Activated T-cell treated with anti-CD3 and anti-CD28 coated beads, Interleukin-2, amount 50 U/mL, for 24 hours (primary cell): ENCODE data around the gene WSCD2.

Source experiments
- DNase-seq: peaks from one replicate; pipeline ENCODE4 v3.0.0-alpha.2; 2020
- H3K27ac Mint-ChIP-seq: 2 replicates; pipeline ENCODE4 v1.8.0; 2020; ENCODE audit warnings: mild to moderate bottlenecking, mixed read lengths
- H3K27me3 Mint-ChIP-seq: 2 replicates; pipeline ENCODE4 v1.8.0; 2020; ENCODE audit warnings: mixed read lengths
- H3K36me3 Mint-ChIP-seq: 2 replicates; pipeline ENCODE4 v1.8.0; 2020; ENCODE audit warnings: low read depth, mixed read lengths
- H3K4me1 Mint-ChIP-seq: 2 replicates; pipeline ENCODE4 v1.8.0; 2020; ENCODE audit warnings: low read depth, mixed read lengths
- H3K4me3 Mint-ChIP-seq: 2 replicates; pipeline ENCODE4 v1.8.0; 2020; ENCODE audit warnings: mild to moderate bottlenecking, moderate library complexity, mixed read lengths
- H3K9me3 Mint-ChIP-seq: 2 replicates; pipeline ENCODE4 v1.8.0; 2020; ENCODE audit warnings: mixed read lengths

WSCD2 gene

DNA sequence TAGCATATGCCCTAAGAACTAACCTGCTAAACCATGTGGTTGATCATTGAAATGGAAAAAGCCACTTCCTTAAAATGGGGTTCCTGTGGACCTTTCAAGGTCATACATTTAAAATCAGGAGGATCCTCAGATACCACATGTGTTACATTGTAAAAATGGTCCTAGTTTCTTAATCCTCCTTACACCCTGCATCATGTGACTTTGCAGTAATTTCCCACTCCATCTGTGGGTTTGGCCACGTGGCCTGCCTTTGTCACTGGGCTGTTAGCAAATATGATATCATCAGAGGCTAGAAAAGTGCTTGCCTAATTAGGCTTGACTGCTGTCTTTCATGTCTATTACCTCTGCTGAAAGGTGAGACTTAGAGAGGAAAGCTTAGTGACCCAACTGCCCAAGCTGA, 139.3 kb downstream of the WSCD2 start:
- peaks cover 26% of the 10 kb centered on the region for H3K27me3 Mint-ChIP-seq
- no peaks in the 10 kb centered on the region for H3K4me1 Mint-ChIP-seq
- no peak for DNase-seq
- no peaks in the 10 kb centered on the region for H3K9me3 Mint-ChIP-seq
- no peak overlapping the region for H3K27ac Mint-ChIP-seq
- H3K4me3 Mint-ChIP-seq: no peak overlapping the region
- H3K36me3 Mint-ChIP-seq: no peaks in the 10 kb centered on the region

DNA sequence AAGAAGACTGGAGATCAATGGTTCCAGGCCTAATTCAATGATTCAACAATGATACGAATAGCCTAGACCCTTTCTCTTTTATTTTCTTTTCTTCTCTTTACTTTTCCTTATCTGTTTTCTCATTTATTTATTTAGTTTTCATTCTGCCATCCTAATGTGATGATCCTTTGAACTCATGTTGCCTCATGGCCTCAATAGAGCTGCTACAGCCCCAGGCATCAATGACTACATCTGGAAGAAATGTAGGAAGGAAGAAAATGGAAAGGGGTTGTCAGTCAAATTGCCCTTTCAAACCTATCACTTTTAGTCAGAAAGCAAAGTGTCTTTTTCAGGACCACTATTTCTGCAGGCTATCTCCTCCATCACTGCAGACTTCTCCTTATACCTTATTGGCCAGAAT, 140.1 kb downstream of the WSCD2 start:
- DNase-seq: no peak
- Mint-ChIP-seq H3K27me3 (peaks cover 26% of the 10 kb centered on the region), H3K9me3 (no peaks in the 10 kb centered on the region), H3K4me3 (no peak overlapping the region), H3K4me1 (no peaks in the 10 kb centered on the region), H3K36me3 (no peaks in the 10 kb centered on the region), H3K27ac (no peak overlapping the region)

DNA sequence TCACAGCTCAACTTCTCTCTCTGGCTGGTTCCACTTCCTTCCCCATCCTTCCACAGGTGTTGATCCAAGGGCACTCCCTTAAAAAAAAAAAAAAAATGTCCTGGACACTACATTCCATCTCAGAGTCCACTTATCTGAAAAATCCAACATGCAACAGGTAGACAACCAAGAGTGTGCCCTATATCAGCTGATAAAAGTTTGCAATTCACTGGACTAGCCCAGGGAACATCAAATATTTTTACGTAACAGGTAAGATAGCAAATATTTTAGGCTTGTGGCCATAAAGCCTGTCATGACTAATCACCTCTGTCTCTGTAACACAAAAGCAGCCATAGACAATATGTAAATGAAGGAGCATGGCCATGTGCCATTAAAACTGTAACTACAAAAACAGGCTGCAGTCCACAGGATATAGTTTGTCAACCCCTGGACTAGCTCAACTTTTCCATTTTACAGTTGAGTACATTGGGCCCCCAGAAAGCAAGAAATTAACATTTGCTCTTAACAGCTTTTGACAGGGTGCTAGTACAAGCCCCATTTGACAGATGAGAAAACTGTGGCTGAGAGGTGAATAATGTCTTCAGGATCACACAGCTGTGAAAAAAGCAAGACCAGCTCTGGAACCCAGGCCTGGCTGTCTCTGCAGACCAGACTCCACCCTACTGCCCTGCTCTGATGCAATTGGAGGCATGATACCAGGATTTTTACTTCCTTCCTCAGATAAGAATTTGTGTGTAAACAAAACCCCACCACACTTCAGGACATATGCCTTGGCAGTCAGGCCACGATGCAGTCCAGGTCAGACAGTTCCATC, 141.2 kb downstream of the WSCD2 start:
- Mint-ChIP-seq H3K4me1 (no peaks in the 10 kb centered on the region), H3K27ac (no peak overlapping the region), H3K9me3 (no peaks in the 10 kb centered on the region), H3K27me3 (peaks cover 22% of the 10 kb centered on the region), H3K4me3 (no peak overlapping the region), H3K36me3 (no peaks in the 10 kb centered on the region)
- DNase-seq: no peak

DNA sequence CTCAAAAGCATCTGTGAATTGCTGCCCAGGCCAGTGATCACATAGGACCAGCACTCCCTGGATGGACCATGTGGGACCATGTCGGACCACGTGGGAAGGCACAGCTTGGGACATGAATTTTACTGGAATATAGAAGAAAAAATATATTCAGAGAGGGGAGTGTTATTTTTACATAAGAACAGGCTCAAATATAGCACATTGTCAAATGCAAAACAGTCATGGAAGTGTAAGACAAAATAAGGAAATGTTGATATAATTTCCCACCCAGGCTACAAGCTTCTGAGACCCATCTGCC, 141.7 kb downstream of the WSCD2 start:
- Mint-ChIP-seq H3K9me3 (no peaks in the 10 kb centered on the region), H3K4me1 (no peaks in the 10 kb centered on the region), H3K27me3 (peaks cover 22% of the 10 kb centered on the region), H3K4me3 (no peak overlapping the region), H3K36me3 (no peaks in the 10 kb centered on the region), H3K27ac (no peak overlapping the region)
- no peak for DNase-seq

DNA sequence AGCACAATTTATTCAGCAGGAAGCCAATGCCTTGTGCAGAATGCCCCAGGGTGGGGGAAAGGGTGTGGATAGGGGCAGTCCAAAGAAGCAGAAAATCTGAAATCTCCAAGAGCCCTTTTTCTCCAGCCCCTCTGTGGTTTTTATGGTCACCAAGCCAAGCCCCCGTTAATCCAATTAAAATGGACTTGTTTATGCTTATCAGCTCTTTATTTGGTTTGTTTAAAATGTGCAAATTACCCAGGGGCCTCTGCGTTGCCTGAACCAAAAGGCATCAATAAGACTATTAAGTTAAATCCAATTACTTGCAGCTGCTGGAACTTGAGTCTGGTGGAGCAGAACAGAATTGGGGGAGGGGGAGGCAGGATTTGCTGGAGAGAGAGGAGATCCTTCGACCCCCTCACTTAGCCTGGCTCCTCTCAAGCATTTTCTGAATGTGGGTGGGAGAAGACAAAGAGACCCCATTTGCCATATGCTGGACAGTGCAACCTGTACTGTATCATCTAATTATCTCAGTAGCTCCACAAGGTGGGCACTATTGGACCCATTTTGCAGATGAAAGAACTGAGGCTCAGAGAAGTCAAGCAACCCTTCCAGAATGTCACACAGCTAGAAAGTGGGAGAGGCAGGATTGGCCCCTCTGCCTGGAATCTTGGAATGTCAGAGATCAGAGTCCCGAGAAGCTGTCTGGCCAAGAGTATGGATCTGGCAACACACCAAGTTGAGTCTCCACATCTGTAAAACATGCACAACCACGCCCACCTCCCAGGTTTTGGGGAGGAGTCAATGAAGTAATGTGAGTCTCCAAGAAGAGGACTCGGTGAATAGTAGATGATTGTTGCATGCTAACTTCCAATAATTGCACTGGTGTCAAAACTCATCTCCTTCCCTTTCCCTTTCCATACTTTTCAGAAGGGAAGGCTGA, 143.1 kb downstream of the WSCD2 start:
- Mint-ChIP-seq H3K4me3 (no peak overlapping the region), H3K27ac (no peak overlapping the region), H3K27me3 (peaks cover 18% of the 10 kb centered on the region), H3K4me1 (no peaks in the 10 kb centered on the region), H3K36me3 (no peaks in the 10 kb centered on the region), H3K9me3 (no peaks in the 10 kb centered on the region)
- no peak for DNase-seq

DNA sequence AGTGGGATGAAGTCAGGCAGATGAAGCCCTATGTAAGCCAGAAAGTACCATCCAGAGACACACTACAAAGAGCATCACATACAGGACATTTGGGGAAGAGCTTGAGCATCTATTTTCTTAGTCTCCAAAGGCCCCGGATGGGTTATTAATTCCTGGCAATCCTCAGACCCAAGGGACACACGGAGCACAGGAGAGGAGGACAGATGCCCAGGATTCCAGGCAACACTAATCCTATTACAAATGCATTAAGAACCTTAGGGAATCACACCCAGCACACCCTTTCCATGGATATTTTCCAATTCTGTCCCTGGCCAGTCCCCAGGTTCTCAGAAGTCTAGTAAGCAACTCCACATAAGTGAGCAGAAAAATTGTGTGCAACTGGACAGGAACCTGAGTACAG, 144.1 kb downstream of the WSCD2 start:
- H3K4me3 Mint-ChIP-seq: no peak overlapping the region
- H3K9me3 Mint-ChIP-seq: no peaks in the 10 kb centered on the region
- no peaks in the 10 kb centered on the region for H3K36me3 Mint-ChIP-seq
- H3K4me1 Mint-ChIP-seq: no peaks in the 10 kb centered on the region
- no peak for DNase-seq
- no peak overlapping the region for H3K27ac Mint-ChIP-seq
- H3K27me3 Mint-ChIP-seq: peaks cover 14% of the 10 kb centered on the region

DNA sequence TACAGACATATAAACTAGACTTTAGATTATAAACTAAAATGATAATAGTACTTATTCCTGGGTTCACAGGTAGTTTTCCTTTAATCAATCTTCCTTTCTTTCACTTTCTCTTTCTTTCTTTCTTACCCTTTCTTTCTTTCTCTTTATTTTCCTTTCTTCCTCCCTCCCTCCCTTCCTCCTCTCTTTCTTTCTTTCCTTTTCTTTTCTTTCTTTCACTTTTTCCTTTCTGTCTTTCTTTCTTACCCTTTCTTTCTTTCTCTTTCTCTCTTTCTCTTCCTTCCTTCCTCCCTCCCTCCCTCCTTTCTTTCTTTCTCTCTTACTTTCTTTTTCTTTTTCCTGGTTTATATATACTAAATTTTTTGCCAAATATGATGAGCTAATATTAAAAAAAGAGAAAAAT, 148.5 kb downstream of the WSCD2 start:
- no peak for DNase-seq
- H3K27me3 Mint-ChIP-seq: peaks cover under 1% of the 10 kb centered on the region
- H3K27ac Mint-ChIP-seq: no peak overlapping the region

DNA sequence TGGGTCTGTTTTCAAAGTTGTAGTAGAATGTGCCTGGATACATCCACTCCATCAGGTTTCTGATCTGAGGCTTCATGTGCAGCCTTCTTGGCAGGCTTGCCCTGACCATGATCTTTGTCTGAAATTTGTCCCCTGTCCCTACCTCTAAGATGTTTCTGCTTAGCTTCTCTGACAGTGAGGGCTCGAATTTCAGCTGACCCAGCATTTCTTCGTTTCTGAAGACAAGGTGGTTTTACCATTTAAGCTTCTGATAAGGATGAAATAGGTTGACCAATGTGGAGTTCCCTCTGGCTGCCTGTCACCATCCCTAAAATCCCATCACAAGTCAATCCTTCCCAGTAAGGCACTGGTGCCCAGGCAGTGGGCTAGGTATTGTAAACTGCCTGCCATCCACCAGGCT, 153.1 kb downstream of the WSCD2 start:
- Mint-ChIP-seq H3K27ac (no peak overlapping the region), H3K9me3 (no peaks in the 10 kb centered on the region)
- no peak for DNase-seq

More for the DNA sequence above, 148.5 kb downstream of the WSCD2 start:
- no peaks in the 10 kb centered on the region for H3K9me3 Mint-ChIP-seq
- no peaks in the 10 kb centered on the region for H3K36me3 Mint-ChIP-seq
- H3K4me1 Mint-ChIP-seq: no peaks in the 10 kb centered on the region
- H3K4me3 Mint-ChIP-seq: no peak overlapping the region

DNA sequence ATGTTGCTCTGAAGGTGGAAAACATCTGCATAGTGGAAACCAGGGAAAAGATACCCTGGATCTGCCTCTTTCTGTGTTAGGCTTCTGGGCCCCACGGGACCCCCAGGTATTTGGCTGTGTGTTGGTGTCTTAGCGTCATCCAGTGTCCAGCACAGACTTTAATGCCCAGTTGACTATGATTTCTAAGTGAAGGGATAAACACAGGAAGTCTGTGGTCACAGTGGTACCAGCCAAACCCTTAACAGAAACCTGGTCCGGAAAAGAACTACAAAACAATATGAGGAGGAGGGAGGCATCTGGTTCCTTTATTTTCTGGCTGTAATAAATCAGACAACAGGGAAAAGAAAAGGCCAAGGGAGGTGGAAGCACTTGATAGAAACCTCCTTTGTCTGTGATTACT, 153.6 kb downstream of the WSCD2 start:
- Mint-ChIP-seq H3K27ac (no peak overlapping the region), H3K4me1 (peaks cover 2% of the 10 kb centered on the region), H3K9me3 (no peaks in the 10 kb centered on the region), H3K4me3 (no peak overlapping the region), H3K27me3 (peaks cover 11% of the 10 kb centered on the region), H3K36me3 (no peaks in the 10 kb centered on the region)
- DNase-seq: no peak

More for the DNA sequence above, 153.1 kb downstream of the WSCD2 start:
- Mint-ChIP-seq H3K27me3 (peaks cover 11% of the 10 kb centered on the region), H3K4me1 (peaks cover 2% of the 10 kb centered on the region), H3K4me3 (no peak overlapping the region), H3K36me3 (no peaks in the 10 kb centered on the region)

DNA sequence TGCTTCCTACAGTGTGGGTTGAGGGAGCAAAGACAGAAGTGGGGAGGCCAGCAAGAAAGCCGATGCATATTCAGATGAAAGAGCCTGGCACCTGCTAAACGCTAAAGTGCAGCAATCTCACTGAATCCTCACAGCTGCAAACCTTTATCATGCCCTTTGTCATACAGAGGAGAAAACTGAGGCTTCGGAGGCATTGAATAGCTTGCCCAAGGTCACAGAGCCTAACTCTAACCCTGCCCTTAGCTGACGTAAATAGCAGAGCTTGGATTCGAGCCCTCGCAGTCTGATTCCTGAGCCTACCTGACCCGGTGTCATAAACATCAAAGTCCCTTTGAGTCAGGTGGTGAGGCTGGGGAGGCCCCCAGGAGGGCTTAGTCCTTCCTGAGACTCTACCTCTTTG, 155.1 kb downstream of the WSCD2 start:
- Mint-ChIP-seq H3K9me3 (no peaks in the 10 kb centered on the region), H3K27ac (no peak overlapping the region), H3K36me3 (no peaks in the 10 kb centered on the region), H3K4me1 (peaks cover 2% of the 10 kb centered on the region), H3K4me3 (no peak overlapping the region), H3K27me3 (peaks cover 11% of the 10 kb centered on the region)
- no peak for DNase-seq

DNA sequence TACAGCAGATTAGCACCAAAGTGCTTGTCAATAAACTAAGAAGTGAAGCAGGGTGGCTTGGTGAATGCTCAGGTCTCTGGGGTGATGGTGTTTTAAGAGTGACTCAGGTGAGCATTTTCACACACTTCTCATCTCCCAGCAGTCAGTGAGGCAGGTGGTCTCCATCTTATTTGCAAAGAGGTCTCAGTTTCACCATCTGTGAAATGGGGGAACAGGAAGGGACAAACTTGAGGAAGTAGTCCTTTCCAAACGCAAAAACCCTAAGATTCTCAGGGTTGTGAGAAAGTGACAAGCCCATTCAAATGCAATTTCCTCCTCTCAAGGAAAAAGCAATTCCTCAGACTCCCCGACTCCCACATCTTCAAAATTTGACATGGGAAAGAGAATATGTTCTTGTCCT, 155.9 kb downstream of the WSCD2 start:
- Mint-ChIP-seq H3K27ac (no peak overlapping the region), H3K9me3 (no peaks in the 10 kb centered on the region), H3K4me3 (no peak overlapping the region), H3K36me3 (no peaks in the 10 kb centered on the region), H3K4me1 (peaks cover 2% of the 10 kb centered on the region), H3K27me3 (peaks cover 11% of the 10 kb centered on the region)
- DNase-seq: no peak

DNA sequence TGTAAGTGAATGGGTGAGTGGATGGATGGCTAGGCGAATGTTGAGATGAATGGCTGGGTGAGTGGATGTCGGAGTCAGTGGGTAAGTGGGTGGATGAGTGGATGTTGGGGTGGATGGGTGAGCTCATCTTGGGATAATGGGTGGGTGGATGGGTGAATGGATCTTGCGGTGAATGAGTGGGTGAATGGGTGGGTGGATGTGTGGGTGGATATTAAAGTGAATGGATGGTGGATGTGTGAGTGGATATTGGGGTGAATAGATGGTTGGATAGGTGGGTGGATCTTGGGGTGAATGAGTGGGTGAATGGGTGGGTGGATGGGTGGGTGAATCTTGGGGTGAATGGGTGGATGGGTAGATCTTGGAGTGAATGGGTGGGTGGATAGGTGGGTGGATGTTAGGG, 158.1 kb downstream of the WSCD2 start:
- no peaks in the 10 kb centered on the region for H3K36me3 Mint-ChIP-seq
- H3K27me3 Mint-ChIP-seq: peaks cover 11% of the 10 kb centered on the region
- peaks cover 2% of the 10 kb centered on the region for H3K4me1 Mint-ChIP-seq
- H3K27ac Mint-ChIP-seq: no peak overlapping the region
- H3K9me3 Mint-ChIP-seq: no peaks in the 10 kb centered on the region
- no peak for DNase-seq
- H3K4me3 Mint-ChIP-seq: no peak overlapping the region

DNA sequence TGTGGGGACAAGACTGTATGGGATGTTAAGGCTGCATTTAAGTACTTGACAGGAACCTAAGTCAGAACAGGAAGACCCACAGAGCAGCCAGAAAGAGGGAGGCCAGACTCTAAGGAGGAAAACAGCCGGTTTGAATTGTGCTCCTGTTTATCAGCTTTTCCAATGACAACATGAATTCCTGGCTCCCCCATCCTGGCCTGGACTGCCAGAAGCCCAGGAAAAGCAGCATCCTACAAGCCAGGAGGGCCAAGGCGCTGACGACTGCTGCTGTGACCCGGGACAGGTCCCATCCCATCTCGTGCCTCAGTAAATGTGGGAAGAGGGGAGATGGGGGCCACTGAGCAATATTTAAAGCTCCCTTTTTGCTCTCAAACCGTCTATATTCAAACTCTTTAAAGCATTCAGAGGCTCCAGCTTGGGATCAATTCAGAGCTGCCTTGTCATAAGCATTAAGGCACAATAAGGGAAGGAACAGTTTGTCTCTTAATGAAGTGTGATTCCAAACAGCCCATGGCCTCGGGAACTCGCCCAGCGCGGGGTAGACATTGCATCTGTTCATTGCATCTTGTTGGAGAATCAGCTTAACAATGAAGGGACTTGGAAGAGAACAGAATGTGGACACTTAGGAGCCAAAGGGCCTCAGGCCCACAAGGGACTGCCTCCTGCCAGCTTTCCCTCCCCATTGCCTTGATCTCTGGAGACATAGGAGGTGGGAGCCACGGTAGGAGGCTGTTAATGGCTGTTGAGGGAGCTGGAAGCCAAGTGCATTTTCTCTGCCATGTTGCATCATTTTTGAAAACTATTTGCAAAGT, 160.5 kb downstream of the WSCD2 start:
- H3K27me3 Mint-ChIP-seq: peaks cover 4% of the 10 kb centered on the region
- no peaks in the 10 kb centered on the region for H3K9me3 Mint-ChIP-seq
- H3K36me3 Mint-ChIP-seq: no peaks in the 10 kb centered on the region
- no peak for DNase-seq
- H3K27ac Mint-ChIP-seq: no peak overlapping the region
- no peak overlapping the region for H3K4me3 Mint-ChIP-seq
- H3K4me1 Mint-ChIP-seq: no peaks in the 10 kb centered on the region

DNA sequence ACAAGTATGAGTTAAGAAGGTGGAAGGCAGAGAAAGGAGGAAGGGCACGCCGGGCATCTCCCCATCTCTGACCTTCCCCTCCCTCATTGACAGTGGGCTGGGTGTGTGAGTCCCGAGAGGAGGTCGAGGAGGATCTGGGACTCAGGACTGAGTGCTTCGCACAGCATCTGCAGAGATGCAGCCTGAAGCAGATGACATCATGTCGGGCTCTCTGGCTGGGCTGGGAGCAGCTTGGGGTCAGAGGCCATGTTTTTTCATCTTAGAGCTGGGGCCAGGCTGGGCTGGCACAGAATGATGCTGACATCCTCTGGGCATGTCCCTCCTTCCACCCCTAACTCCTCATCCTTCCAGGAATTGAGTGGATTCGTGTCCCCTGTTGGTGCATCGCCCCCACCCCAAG, 166.6 kb downstream of the WSCD2 start:
- no peak overlapping the region for H3K27ac Mint-ChIP-seq
- no peaks in the 10 kb centered on the region for H3K4me1 Mint-ChIP-seq
- no peak for DNase-seq
- H3K4me3 Mint-ChIP-seq: no peak overlapping the region
- peaks cover 4% of the 10 kb centered on the region for H3K27me3 Mint-ChIP-seq
- no peaks in the 10 kb centered on the region for H3K36me3 Mint-ChIP-seq
- no peaks in the 10 kb centered on the region for H3K9me3 Mint-ChIP-seq
